IPS-18c (cell line): ENCODE results near the gene LSM14A.

Experiments used
- H3K4me3 ChIP-seq: 2 replicates; pipeline ENCODE4 v1.7.0; 2013; ENCODE audit warnings: low read depth, mild to moderate bottlenecking, low read length, moderate library complexity; ENCODE audit not compliant: insufficient read depth
- H3K9me3 ChIP-seq: one replicate; pipeline ENCODE4 v1.6.1; 2013; ENCODE audit warnings: mild to moderate bottlenecking, low read length, moderate library complexity; ENCODE audit not compliant: control insufficient read depth, insufficient read depth

LSM14A gene

DNA sequence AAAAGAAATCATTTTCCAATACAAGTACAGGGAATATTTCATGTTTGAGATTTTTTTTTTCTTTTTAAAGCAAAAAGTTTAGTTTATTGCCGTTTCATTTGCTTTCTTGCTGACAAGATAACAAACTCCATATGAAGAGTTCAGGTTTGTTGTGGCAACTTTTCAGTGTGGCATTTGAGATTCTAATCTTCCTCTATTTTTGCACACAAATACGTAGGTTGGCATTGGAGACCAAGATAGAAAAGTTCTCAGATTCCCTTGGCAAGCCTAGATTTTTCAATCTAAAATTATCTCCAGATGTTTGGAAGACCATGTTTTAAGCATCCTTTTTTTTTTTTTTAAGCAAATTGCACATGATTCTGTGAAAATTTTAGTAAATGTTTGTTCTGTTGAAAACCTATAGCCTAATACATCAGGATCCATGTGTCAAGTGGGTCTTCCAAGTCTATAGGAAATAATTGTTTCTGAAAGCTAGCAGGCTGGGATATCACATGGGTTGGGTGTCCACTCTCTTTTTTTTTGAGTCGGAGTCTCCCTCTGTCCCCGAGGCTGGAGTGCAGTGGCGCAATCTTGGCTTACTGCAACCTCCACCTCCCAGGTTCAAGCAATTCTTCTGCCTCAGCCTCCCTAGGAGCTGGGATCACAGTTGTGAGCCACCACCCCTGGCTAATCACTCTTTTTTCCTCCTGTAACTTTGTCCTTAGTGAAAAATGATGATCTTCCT lies 84.7 kb downstream of the LSM14A start:
- no peaks in the 10 kb centered on the region for H3K9me3 ChIP-seq
- no peak overlapping the region for H3K4me3 ChIP-seq

DNA sequence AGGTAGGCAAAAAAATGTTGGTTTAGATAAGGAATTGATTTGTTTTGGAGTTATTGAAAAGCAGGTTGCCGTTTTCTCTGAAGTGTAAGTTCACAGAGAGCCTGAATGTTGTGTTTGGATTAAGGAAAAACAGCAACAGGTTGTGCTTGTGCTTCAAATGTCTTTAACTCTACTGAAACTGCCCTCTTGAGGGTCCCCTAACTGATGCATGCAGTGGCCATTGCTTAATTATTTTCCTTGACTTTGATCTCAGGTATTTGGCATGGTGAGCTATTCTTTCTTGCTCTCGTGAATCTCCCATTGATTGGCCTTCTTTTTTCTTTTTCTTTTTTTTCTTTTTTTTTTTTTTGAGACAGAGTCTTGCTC lies 85.2 kb downstream of the LSM14A start:
- H3K9me3 ChIP-seq: no peaks in the 10 kb centered on the region
- no peak overlapping the region for H3K4me3 ChIP-seq

DNA sequence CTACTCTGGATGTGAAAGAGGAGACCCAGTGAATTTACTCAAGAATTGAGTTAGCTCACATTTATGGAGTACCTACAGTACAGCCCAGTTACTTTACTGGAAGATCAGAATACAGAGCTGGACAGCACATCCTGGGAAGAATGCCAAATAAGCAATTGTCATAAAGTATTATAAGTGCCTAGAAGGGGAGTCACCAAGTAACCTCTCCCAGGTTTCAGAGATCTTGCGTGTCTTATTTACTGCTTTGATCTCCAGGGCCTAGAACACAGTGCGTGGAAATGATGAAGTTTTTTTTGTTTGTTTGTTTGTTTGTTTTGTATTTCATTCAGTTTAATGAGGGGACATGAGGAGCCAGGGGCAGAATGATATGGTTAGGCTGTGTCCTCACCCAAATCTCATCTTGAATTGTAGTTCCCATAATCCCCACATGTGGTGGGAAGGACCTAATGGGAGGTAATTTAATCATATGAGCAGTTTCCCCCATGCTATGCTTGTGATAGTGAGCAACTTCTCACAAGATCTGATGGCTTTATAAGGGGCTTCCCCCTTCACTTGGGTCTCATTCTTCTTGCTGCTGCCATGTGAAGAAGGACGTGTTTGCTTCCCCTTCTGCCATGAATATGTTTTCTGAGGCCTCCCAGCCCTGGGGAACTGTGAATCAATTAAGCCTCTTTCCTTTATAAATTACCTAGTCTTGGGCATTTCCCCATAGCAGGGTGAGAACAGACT lies 87.2 kb downstream of the LSM14A start:
- Histone ChIP-seq H3K4me3 (no peak overlapping the region), H3K9me3 (no peaks in the 10 kb centered on the region)

DNA sequence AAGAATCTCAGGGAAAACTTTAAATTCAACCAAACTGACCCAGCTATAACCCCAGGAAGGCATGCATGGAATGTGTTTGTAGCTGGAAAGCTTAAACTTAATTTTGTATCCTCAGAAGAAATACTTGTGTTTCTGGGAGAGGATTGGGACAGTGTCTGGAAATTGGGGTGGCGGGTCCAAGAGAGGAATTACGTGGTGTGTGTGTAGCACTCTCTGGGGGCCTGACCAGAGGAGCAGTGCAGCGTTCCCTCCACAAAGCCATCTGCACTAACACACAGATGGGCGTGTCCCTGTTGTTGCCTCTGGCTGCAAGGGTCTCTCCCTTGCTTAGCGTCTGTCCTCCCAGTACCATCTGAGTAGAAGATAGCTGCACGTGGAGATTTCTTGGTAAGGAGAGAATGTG lies 88.5 kb downstream of the LSM14A start:
- H3K4me3 ChIP-seq: no peak overlapping the region
- no peaks in the 10 kb centered on the region for H3K9me3 ChIP-seq

DNA sequence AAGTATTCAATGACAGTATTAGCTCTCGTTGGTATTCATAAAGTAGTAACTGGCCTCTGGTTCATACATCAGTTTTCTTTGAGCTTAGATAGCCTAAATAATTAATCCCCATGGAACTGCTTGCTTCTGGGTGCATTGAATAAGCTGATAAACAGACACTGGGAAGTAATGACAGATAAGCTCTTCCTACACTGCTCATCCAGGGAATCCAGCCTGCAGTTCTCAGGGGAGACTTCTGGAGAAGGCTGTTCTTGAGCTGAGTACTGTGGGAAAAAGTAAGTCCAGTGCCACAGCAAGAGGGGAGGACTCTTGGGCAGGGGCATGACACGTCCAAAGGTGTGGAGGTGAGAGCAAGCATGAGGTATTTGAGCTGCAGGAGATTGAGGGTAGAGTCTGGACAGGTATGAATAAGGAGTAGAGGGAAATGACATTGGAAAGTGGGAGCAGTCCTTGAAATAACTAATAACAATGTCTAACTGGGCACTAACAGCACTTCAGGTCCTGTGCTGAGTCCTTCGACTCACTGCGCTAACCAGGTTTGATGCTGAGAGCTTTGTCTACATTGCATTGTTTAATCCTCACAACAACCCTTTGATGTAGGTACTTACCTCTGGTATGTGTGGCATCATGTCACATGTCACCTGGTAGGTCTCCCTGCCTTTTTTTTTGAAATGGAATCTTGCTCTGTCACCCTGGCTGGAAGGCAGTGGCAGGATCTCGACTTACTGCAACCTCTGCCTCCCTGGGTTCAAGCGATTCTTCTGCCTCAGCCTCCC lies 89.2 kb downstream of the LSM14A start:
- Histone ChIP-seq H3K4me3 (no peak overlapping the region), H3K9me3 (no peaks in the 10 kb centered on the region)

DNA sequence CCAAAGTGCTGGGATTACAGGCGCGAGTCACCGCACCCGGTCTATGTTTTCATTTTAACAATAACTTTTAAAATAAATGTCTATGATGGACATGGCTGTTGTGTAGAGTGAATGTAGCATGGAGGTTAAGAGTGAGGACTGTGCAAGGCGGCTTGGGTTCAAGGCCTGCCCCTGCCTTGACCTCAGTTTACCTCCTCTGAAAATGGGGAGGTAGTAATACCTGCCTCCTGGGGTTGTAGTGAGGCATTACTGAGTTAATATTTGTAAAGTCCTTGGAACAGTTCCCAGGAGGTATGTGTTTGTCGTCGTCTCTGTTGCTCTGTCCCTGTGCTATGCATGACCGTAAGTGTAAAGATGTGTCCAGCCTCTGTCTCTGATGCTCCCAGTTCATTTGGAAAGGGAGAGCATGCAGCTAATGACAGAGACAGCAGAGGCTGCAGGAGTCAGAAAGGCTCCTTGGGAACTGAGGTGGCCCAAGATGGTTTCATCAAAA lies 91.5 kb downstream of the LSM14A start:
- no peak overlapping the region for H3K4me3 ChIP-seq

DNA sequence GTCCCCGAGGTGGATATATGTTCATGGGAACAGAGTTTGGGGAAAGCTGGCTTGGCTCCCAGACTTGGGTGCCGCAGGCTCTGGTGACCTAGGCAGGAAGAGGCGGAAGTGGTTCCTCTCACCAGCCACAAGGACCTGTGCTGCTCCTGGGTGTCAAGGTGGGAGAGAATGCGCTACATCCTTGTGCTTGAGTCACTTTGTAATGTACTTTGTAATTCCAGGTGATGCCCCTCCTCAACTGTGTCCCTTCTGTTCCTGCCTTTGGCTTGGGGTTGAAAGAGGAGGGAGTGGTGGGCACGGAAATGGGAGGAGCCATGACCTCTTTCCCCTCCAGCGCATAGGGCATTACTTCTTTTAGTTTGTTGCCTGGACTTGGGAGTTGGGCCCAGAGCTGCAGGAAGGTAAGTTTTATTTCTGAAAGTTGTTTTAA lies 92.9 kb downstream of the LSM14A start:
- H3K9me3 ChIP-seq: no peaks in the 10 kb centered on the region
- H3K4me3 ChIP-seq: no peak overlapping the region

More for the DNA sequence above, 91.5 kb downstream of the LSM14A start:
- H3K9me3 ChIP-seq: no peaks in the 10 kb centered on the region

DNA sequence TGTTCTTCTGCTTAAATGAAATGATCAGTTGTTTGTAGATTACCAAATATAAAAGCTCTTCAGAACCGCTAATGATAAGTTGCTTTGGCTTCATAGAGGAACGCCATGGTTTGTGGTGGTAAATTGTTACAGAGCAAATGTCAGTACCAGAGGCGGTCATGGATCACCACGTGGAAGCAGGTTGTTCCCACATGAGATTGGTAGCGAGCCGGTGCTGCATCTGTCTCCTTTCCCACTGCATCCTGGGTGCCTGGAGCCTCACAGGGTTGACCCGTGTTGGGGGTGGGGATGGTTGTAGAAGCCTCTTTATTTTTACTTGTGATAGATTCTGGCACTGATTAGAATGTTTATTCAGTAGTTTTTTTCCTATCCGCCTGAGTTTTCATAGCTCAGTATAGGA lies 96.8 kb downstream of the LSM14A start:
- Histone ChIP-seq H3K9me3 (no peaks in the 10 kb centered on the region), H3K4me3 (no peak overlapping the region)

DNA sequence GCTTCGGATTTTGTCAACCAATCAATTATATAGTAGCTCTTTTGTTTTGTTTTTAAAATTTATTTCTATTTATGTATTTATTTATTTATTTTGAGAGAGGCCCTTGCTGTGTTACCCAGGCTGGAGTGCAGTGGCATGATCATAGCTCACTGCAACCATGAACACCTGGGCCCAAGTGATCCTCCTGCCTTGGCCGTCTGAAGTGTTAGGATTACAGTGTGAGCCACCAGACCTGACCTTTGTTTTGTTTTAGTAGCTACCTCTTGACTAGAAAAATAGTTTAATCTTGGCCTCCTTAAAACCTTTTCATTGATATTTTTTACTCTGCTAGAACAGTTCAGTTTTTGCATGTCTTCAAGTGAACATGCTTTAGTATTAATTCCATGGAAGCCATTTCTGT lies 97.2 kb downstream of the LSM14A start:
- Histone ChIP-seq H3K4me3 (no peak overlapping the region), H3K9me3 (no peaks in the 10 kb centered on the region)

DNA sequence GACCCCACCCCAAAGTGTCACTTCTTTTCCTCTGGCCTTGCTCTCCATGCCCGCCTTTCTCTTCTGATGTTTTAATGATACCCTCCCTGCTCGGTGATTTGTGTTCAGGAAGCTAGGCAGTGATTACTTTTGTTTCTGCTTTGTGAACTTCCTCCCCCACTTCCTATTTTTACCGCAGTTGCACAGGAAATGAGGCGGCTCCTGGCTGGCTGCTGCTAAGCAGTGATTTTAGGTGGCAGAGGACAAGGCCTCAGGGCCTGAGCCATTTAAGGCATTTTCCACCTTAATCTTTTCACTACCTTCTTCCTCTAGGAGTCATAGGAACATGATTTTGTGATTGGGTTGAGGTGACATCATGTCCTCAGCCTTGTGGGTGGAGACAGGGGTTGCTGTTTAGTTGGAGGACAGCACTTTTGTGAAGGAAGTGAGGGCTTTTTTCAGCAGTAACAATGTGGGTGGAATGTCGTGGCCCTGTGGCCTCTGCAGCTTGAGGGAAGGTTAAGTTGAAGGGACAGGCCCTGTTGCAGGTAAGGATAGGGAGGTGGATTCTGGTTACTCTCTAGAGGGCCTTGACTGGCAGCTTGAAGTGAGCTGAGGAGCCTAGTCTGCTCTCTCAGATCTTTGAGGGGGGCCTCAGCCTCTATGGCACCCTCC lies 97.8 kb downstream of the LSM14A start:
- no peak overlapping the region for H3K4me3 ChIP-seq

DNA sequence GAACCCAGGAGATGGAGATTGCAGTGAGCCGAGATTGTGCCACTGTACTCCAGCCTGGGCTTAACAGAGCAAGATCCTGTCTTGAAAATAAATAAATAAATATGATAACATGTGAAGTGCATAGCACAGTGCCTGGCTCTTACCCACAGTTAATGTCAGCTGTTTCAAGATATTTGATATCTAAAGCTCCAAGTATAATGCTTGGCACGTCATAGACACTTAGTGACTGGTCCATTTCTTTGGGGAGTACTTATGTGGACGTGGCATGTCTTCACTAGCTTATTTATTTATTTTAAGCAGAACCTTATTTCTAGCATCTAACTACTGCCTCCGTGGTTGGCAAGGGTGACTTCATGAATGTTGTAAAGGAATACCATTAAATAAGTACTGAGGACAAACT lies 100.8 kb downstream of the LSM14A start:
- Histone ChIP-seq H3K4me3 (no peak overlapping the region), H3K9me3 (no peaks in the 10 kb centered on the region)

More for the DNA sequence above, 97.8 kb downstream of the LSM14A start:
- no peaks in the 10 kb centered on the region for H3K9me3 ChIP-seq

DNA sequence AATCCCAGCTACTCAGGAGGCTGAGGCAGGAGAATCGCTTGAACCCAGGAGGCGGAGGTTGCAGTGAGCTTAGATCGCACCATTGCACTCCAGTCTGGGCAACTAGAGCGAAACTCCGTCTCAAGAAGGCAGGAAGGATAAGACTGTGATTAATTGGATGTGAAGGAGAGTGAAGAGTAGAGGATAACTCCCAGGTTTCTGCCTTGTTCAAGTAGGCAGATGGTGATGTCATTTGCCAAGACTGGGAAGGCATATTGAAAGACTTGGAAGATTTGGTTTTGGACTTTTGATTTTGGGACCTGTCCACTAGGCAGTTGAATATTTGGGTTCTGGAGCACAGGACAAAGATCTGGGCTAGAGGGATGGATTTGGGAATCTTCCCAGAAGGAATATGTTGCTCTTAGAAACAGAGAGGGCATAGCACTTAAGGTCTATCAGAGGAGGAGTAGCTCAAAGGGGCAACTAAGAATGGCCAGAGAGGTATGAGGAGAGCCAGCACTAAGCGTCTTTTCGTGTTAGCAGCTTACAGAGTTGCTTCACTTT lies 102.1 kb downstream of the LSM14A start:
- H3K4me3 ChIP-seq: no peak overlapping the region
- no peaks in the 10 kb centered on the region for H3K9me3 ChIP-seq

DNA sequence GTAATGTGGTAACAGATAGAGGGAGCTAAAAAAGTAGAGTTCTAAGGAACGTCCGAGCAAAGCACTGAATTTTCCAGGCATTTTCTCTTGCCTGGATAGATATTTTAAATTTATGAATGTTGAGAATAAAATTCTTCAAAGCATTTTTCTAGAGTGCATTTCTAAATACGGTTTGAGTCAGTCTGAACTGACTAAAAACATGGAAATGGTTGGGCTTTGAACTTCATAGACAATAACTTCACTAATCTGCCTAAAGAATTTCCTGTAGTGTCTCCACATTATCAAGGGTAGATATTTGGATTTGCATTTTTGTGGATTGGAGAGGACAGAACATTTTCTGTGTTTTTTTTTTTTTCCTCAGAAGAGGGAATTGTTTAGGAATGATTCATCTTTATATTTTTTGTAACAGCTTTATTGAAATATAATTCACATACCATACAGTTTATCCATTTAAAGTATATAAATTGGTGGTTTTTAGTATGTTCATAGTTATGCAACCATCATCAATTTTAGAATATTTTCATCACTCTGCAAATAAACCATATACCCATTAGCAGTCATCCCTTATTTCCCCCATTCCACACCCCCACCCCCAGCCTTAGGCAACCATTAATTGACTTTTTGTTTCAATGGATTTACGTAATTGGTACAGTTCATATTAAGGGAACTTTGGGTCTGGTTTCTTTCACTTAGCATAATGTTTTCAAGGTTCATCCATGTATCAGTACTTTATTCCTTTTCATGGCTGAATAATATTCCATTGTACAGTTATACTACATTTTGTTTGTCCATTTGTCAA lies 102.7 kb downstream of the LSM14A start:
- Histone ChIP-seq H3K9me3 (no peaks in the 10 kb centered on the region), H3K4me3 (no peak overlapping the region)

DNA sequence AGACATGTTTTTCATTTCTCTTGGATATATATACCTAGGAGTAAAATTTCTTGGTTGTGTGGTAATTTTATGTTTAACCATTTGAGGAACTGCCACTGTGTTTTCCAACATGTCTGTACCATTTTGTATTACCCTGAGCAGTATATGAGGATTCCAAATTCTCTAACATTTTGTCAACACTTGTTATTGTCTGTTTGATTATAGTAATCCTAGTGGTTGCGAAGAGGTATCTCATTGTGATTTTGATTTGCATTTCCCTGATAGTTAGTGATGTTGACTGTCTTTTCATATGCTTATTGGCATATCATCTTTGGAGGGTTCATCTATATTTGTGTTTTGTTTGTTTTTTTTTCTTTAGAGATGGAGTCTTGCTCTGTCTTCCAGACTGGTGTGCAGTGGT lies 103.4 kb downstream of the LSM14A start:
- H3K4me3 ChIP-seq: no peak overlapping the region

DNA sequence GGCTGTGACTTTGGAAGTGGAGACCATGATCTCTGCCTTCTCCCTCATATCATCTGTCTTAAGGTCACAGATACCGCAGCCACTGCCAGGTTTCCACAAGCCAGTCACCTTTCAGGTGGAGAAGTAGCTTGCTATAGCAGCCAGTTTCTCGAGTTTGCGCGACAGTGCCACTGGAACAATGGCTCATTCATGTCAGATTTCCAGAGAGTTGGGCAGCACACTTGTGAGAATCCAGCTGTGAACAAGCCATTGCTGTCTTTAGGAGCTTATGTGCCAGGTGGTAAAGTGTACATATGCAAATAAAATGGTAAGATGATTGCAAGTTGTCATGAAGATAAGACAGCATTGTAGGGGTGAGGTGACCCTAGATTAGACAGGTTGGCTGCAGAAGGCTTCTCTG lies 104.3 kb downstream of the LSM14A start:
- no peaks in the 10 kb centered on the region for H3K9me3 ChIP-seq

More for the DNA sequence above, 103.4 kb downstream of the LSM14A start:
- H3K9me3 ChIP-seq: no peaks in the 10 kb centered on the region

DNA sequence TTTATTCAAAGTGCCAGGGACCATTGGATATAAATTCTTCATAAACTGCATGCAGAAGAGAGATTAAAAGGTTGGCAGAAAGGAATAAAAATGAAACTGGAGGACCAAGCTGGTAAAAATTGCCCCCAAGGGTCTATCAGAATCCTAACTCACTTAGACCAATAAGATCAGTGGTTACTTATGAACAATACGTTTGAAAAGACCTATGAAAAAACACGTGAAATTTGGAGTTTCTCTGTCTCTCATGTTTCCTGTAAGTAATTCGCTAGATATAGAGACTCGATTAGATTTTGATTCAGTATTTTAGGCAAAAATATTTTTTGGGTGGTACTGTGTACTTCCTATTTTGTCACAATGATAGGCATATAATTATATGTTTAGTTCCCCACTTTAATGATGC lies 104.9 kb downstream of the LSM14A start:
- Histone ChIP-seq H3K9me3 (no peaks in the 10 kb centered on the region), H3K4me3 (no peak overlapping the region)

More for the DNA sequence above, 104.3 kb downstream of the LSM14A start:
- no peak overlapping the region for H3K4me3 ChIP-seq
